T1000 (cell line): ENCODE data around the gene ADARB2.

Source experiments
- DNase-seq: peaks from one replicate; lab custom pipeline; 2025; ENCODE audit warnings: mixed read lengths; lab: John Stamatoyannopoulos, UW

ADARB2 gene

DNA sequence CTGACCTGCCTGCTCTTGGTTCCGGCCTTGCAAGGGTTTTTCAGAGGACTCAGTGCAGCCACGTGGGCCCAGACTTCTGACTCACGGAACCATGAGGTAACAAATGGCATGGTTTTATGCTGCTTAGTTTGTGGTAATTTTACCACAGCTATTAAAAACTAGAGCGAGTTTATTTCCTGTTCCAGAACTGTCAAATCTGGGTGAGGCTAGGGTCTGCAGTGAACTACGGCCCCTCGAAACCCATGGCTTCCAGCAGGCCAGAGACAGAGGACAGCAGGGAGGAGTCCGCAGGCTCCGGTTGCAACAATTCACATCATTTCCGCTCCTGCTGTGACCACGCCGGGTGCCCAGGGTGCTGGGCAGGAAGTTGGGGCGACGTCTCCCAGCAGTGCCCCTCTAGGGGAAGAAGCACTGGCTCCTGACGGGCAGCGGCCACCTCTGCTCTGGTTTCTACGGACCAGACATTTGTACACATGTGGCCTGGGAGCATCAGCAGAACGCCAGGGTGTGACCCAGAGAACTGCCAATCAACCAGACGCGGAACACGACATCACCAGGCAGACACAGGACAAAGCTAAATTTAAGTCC is 74.8 kb downstream of the ADARB2 start:
- DNase-seq: no peak

DNA sequence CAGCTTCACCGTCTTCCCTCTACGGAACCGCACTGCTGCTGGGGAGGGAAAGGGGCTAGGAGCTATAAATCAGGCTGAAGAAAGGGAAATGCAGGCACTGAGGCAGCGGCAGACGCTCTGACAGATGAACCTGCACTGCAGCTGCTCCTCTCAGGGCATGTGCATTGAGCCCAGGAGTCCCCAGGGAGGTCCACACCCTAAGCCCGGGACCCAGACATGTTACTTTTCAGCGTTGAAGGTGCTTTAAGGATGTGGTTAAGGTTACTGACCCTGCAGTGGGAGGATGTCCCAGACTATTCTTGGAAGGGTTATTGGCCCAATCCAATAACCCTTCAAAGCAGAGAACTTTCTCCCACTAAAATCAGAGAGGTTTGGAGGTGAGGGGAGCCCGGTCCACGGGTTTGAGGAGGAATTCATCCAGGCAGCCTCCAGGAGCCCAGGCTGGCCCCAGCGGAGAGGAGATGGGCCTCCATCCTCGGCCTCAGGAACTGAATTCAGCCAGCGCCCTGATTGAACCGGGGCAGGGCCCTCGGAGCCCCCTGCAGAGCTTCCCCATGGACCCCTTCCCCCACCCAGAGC is 75.4 kb downstream of the ADARB2 start:
- DNase-seq: no peak

DNA sequence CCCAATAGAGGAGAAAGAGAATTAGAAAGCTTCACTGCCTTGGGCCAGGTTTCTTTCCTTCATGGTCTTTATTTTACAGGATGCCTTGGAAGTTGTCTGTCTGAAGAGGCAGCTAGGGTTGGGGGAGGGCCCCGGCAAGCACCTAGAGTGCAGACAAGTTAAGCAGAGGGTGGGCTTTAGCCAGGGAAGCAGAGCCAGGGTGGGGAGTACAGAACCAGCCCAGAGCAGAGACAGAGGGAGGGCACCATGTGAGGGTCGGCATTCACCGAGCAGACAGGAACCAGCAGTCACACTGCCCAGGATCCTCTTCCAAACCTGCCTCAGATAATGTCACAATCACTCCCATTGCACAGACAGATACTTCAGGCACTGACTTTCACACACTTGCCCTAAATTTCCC is 75.9 kb downstream of the ADARB2 start:
- no peak for DNase-seq

DNA sequence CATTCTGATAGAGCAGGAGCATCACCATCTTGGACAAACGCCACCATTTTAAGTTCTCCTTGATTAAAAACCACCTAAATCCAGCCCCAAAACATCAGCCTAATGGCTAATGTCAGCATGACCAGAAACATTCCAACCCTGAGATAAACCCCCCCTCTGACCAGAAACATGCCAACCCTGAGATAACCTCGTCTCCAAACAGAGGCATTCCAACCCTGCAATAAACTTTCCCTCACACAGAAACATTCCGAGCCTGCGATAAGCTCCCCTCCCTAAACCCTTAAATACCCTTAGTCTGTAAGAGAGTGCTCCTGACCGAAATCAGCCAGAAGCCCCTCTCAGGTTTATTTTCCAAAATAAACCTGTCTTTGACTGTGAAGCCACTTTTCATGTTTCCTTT is 76.5 kb downstream of the ADARB2 start:
- DNase-seq: no peak

DNA sequence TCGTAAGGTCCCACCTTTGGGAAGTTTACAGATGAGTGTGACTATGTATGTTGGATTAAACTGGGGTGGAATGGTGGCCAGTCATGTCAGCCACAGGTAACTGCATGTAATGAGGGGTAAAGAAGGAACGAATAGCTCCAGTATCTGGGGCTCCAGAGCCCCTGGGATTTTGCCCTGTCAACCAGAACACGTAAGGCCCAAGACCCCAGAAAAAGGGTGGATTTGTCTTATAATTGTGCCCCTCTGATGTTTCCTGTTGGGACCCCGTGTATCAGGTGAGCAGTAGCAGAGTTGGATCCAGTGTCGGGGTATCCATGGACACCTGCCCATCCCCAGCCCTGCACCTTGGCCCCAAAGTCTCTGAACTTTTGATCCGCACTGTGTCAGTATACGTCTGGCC is 76.9 kb downstream of the ADARB2 start:
- no peak for DNase-seq

DNA sequence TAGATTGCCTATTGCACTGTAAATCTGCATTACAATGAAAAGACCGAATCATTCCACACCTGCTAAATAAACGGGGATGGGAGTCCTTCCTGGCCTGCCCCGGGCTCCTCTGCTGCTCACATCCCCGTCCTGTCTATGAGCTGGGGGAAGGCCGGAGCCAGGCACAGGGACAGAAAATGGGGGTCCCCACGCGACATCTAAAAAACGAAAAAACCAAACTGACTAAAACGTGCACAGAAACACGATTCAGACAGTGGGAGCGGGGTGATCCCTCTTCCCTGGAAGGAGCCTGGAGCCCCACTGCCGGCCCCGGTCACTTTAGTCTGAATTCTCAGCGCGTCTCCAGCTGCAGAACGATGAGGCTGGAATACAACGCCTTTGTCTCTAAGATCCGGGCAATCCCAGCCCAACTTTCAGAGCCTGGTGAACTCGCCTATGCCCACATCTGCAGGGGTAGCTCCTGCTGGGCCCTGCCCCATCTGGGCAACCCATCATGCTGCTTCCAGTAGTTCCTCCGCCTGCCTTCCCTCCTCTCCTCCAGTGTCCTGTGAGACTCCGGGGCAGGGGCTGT is 78.0 kb downstream of the ADARB2 start:
- no peak for DNase-seq

DNA sequence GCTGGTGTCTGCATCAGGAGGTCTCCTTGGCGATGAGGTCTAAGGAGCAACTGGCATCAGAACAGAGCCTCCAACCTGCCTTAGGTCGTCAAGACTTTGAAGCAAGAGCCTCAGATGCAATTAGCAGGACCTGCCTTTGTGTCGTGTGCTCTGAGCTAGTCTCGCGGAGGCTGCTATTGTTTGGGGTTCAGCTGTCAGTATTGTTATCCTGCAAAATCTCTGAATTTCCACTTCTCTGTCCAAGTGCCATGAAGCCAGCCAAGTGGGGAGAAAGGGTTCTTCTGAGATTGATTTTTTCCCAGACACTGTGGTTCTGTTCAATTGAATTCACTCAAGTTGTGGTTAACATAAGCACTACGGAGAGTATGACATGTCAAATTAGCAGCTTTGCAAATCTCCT is 78.7 kb downstream of the ADARB2 start:
- DNase-seq: no peak

DNA sequence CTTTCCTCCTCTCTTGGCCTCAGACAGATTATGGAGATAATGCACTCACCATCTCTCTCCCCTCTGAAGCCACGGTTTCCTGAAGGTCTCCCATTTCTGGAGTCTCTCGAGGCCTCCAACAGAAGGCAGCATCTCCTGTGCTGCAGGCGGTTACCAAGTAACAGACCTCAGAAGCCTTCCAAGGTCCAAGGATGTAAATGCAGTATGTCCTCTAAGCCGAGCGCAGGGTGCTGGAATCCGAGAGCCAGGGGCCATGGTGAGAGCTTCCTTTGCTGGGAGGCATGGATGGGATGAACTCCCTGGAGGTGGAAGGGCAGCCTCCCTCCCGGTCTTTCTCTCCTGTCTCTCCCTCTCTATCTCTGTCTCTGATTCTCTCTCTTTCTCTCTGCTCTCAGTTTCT is 79.8 kb downstream of the ADARB2 start:
- no peak for DNase-seq

DNA sequence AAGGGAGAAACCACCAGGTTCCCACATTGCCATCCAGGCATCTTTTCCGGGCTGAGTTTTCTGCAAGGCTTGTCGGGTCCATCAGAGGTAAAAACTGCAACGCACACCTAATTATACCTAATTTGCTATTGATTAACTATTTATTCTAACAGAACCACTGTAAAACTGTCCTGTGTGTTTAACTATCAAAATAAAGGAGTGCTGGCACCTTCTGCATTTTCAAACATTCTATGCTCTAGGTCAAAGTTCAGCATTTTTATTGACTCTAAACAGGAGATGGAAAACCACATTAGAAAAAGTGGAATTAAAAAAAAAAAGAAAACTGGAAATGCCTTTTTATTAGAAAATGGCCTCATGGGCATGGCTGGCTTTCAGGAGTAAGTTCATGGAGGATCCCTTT is 82.0 kb downstream of the ADARB2 start:
- no peak for DNase-seq

DNA sequence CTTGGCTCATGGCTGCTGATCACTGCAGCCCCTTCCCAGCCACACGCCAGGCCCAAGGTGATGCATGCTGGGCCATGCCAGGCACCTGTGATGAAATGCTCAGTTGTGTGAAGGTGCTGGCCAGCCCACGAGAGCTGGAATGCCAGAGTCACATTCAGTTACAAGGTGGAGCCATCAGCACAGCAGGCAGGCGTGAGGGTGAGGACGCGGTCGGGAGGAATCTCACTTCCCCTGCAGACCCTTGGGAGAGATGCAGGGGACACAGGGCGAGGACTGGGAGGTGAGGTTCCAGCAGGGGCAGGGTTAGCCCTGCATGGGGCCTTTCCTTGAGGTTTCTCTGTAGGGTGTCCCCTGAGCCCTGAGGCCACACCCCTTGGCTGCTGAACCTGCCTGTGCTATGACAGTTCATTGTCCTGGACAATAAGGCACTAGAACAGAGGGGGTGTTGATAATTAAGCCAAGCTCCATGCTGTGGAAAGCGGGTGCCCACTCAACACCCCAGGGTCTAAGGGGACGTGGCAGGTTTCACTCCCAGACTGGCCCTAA is 82.4 kb downstream of the ADARB2 start:
- DNase-seq: no peak

DNA sequence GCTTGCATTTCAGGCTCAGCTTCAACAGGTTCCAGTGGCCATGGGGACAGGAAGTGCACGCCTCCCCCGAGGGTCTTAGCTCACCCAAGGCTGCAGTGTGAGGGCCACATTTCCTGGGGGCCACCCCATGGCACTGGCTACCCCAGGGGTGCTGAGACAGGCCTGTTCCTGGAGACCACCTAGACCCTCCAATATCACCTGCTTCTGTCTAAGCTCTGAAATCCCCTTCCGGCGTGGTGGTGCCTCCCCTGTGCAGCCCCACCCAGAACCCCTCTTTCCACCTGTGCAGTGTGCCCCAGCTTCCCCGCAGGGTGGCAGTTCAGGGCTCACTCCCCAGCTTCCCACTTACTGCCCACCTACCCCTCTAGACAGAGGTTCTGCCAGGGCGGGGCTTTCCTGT is 83.1 kb downstream of the ADARB2 start:
- DNase-seq: no peak

DNA sequence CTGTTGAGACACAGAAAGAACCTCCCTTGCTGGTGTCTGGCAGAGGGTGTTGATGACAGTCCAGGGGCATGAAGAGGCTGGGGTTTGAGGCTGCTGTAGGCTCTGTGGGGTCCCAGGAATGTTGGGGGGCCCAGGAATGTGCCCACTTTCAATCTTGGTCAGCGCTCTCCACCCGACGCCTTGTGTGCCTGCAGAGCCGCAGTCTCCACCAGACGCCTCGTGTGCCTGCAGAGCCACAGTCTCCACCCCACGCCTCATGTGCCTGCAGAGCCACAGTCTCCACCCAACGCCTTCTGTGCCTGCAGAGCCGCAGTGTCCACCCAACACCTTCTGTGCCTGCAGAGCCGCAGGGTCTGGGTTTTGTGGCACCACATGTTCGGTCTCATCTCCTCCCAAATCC is 84.0 kb downstream of the ADARB2 start:
- DNase-seq: no peak

DNA sequence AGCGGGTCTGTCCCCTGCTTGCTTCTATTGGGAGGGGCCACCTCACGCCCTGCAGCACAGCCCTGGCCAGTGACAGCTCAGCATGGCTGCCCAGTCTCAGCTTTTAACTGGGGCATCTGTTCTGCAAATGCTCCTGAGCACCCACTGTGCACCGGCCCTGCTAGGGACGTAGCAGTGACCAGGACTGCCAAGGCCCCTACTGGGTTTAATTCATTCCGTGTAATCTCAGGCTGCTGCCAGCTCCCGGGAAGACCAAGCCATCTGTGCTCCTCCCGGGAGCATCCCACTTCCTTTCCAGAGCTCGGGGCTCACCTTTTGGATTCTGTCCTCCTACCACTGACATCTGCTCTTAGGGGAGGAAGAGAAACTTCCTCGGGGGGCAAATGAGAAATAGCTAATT is 85.2 kb downstream of the ADARB2 start:
- no peak for DNase-seq

DNA sequence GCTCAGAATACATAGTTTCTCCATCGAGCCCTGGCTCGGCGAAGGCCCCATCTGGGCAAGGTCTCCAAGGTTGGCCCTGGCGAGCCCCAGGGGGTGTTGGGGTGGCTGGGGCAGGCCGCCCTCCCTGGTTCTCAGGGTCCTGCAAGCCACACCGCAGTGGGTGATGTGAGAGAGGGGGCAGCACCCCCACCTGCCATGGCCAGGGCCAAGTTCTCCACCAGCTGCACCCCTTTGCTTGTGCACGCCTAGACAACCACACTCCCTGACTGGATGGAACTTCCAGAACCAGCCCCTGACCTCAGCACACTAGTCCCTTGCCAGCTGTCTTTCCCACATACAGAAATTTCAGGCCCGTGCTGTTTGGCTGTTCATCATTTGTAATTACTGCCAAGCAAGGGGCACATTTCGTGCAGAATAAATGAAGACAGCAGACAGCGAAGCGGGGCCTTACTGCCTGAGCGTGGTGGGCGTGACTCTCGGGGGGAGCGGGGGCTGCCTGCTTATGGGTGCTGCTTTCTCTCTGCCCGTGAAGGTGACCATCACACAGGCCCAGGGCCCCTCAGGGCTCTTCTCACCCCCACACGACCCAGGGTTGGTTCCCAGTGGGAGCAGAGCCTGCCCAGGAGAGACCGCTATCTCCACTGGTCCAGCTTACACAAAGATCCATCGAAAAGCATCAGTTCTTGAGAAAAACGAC is 85.9 kb downstream of the ADARB2 start:
- DNase-seq: no peak

DNA sequence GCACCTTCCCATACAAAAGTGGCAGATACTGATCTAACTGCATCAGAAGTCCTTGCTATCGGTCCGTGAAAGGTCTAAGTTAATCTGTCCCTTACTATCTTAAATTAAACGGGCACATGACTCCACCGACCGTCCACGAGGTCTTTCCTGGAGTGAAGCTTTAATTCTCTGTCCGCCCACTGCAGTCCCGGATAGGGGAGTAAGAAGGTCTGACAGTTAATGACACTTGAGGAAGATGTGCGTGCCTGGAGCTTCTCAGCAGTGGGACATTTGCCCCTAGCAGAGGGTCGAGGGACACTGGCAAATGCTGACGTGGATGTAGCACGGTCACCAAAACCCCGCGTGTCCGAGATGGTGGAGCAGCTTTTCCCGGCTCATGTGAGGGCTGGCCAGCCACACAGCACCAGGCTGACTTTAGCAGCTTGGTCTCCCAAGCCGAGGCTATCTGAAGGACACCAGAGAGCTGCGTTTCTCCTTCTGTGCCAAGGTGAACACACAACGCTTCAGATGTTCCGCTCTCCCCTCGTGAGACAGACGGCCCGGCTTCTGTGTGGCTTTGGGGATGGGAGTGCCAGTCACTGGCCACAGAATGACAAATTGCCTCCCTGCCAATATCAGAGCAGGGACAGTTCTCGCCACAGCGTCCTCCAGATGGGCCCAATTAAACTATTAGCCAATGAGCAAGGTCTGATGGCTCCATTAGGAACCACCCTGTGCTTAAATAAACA is 86.6 kb downstream of the ADARB2 start:
- DNase-seq: no peak

DNA sequence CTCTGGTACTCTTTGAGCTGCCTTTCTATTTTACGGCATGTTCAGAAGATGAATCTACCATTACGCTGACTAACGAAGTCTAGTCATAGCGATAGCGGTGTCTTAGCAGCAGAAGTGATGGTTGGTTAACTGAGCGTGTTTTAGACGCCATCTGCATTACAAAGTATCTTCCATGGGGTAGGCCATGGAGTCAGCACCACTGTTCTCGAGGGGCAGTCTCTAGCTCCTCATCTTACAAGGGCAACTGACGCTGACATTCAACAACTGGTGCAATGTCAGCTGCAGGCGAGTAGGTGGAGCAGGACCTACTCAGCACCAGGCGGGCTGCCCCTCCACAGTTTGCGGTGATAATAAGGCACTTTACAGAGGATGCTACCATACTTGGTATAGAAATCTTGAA is 88.7 kb downstream of the ADARB2 start:
- DNase-seq: no peak

DNA sequence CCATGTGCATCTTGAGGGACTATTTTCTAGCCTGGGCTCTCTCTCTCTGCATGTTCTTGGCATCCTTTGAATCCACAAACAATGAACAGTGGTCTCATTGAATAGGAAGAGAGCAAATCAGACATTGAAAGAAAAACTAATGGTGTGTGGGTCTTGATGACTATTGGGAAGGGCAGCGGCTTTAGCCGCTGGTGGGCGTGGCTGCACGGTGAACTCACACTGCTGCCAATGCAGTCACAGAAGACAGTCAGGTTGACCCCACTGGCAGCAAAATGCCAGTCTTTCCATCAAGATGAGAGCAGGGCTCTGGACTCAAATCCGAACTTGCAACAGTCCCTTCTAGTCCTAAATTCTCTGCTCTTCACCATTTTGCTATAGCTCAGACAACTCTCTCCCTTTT is 91.0 kb downstream of the ADARB2 start:
- no peak for DNase-seq

DNA sequence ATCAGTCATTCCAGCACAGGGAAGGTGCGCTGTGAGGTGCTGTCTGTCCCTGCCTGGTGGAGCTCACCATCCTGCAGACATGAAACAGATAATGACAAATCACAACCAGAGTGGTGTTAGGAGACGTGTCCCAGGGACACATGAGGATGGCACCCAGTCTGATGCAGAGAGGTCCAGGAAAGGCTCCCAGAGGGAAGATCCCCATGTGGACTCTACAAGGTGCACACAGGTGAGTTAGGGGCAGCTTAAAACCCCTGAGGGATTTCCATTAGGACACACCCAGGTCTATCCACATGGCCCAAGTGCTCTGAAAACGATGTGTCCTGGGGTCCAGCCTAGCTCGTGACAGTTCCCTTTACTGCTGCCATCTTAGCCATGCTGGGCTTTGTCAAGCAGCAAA is 91.4 kb downstream of the ADARB2 start:
- no peak for DNase-seq

DNA sequence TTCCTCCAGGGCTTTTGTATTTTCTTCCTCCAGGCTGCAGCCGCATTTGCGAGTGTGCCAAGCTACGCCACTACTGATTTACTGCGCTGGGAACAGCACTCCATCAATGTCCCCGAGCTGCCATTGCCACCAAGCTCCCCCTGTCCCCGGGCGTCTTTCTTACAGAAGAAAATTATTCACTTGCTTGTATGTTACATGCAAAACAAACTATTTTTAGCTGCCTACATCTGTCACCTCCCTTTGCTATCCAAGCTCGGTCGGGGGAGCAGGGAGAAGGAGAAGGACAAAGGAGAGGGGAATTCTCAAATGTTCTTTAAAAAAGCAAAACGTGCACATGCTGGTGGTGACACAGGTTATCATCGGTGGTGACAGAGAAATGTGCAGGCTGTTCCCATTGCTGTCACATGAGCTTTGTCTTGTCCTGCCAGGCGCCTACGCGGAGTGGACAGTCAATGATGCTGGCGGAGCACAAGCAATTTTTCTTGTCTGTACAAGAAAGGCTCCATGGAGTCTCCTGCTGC is 93.1 kb downstream of the ADARB2 start:
- DNase-seq: no peak

DNA sequence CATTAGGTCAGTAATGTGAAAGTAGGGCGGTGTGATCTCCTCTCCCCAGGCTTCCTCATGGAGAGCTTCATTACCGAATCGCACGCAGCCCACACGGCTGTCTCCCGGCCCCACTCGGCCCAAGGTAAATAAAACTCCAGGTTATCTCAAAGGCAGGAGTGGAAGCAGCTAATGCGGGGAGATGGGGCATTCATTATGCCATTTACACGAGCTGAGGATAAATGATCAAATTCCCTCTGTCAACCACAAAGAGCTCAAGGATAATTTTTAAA is 93.5 kb downstream of the ADARB2 start:
- DNase-seq: no peak

DNA sequence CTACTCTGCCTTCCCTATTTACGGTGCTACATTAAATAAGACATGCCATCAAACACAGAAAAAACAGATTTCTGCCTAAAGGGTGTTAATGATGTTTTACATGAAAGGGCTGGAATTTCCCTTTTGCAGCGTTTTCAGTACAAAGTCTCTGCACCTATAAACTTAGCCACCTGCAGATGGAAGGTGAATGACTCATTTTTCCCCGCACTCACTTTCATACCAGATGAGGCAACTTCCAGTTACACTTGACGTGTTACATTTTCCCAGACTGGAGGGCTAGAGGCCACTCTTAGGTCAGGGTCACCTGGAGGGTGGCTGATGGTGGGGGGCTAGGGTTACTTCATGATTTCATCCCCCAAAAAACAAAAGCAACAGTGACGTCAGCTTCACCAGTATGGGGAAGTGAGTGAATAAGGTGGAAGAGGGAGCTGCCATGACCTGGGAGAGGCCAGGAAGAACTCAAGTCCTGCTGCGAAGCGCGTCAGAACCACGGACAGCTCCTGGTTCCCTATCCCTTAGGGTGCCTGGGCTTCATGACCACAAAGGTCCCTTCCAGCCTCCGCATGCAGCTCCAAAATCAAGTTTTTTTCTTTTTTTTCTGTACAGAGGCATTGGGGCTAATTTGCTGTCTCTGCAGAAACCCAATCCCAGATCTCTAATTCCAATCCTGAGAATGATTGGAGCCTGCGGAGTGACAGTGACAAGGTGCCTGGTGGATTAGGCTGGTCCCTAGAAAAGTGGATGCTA is 94.0 kb downstream of the ADARB2 start:
- no peak for DNase-seq

DNA sequence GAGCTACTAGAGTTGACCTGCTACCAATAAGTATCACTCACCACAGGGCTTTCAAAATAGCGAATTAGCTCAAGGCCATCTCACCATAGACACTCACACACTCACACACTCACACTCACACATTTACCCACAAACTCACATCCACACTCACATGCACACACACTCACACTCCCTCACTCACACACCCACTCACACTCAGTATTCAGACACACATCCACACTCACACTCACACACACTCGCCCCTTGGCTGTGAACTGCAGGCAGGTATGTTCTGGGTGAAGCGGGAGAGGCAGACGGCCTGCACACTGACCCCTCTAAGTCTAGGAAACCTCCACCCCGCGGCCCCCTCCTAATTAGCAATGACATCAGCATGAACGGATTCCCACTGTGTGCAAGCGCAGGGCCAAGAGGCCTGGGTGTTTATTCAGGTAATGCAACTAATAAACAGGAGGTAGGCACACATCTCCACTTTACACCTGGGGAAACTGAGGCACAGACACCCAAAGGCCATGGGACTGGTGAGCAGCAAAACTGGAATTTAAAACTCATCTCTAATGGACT is 94.6 kb downstream of the ADARB2 start:
- no peak for DNase-seq
